ENCODE results near the gene ATXN1.
"Not testable (repeated sequence)": the region's sequence is repeated elsewhere in the genome, so short reads cannot be mapped to it uniquely, and the experiment has no call there.

DNA sequence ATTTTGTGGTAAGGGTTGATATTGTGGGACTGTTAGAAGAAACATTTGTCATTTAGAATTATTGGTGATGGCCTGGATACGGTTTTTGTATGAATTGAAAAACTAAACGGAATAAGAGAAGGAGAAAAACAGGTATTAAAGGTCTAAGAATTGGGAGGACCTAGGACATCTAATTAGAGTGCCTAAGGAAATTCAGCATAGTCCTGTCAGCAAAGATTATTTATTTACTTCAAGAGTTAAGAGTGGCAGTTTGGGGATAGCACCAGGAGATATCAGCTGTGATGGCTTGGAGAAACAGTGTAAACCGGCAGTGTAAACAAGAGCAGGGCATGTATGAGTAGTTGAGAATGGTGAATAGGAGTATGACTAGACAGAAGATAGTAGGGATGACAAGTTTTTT is 501.7 kb downstream of the ATXN1 start:
- TF ChIP-seq, protein P1, sequence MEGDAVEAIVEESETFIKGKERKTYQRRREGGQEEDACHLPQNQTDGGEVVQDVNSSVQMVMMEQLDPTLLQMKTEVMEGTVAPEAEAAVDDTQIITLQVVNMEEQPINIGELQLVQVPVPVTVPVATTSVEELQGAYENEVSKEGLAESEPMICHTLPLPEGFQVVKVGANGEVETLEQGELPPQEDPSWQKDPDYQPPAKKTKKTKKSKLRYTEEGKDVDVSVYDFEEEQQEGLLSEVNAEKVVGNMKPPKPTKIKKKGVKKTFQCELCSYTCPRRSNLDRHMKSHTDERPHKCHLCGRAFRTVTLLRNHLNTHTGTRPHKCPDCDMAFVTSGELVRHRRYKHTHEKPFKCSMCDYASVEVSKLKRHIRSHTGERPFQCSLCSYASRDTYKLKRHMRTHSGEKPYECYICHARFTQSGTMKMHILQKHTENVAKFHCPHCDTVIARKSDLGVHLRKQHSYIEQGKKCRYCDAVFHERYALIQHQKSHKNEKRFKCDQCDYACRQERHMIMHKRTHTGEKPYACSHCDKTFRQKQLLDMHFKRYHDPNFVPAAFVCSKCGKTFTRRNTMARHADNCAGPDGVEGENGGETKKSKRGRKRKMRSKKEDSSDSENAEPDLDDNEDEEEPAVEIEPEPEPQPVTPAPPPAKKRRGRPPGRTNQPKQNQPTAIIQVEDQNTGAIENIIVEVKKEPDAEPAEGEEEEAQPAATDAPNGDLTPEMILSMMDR (IDR thresholded peaks at IDR 0.05): not testable (repeated sequence)
- not testable (repeated sequence) for TF ChIP-seq POLR2A (IDR thresholded peaks at IDR 0.05; ENCODE audit: low read depth)
